Kidney glomerular epithelial cell (primary cell): Measurements from ENCODE around the gene SIGLEC9.

Experiments
- DNase-seq: peaks from one replicate; lab custom pipeline; 2025; lab: John Stamatoyannopoulos, UW

Gene SIGLEC9

GRCh38 chr19:51124729-51125128 is at the start of gene SIGLEC9:
TSS of gene SIGLEC9 (plus strand) at chr19:51124906. CDS start at chr19:51124975, 69 bp downstream.
- DNase-seq: no peak

GRCh38 chr19:51075998-51076397 is 48.7 kb upstream of the SIGLEC9 start:
- DNase-seq: no peak

DNA sequence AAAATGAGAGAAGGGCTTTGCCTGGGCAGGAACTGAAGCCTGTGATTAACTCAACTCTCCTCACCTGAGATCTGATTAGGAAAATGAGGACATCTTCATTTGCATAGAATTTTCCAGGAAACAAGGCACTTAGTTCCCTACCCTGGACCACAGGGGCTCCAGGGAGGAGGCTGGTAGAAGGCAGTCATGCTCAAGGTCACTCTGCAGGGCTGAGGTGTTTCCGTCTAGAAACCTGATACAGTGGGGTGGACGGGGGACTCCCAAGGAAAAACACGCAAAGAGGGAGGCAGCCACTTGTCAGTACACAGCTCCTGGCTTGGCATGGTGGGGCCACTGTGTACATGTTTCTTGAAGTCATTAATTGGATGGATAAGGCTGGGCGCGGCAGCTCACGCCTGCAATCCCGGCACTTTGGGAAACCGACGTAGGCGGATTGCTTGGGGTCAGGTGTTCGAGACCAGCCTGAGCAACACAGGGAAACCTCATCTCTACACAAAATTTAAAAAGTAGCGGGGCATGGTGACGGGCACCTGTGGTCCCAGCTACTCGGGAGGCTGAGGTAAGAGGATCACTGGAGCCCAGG is 48.0 kb upstream of the SIGLEC9 start:
- no peak for DNase-seq

GRCh38 chr19:51078104-51078503 is 46.6 kb upstream of the SIGLEC9 start:
- DNase-seq: no peak

DNA sequence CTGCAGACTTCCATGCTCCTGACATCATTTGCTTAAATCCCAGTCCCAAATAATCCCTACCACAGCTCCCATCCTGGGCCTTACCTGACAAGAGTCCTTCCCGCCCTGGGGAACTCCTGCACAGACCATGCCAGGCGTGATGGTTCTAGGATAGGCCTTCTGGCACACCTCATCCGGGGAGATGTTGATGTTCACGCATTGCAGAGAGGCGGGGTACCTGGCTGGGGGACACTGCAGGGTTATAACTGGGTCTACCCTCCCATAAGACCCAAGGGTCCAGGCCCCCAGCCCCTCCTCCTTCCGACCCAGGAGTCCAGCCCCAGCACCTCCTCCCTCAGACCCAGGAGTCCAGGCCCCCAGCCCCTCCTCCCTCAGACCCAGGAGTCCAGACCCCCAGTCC is 46.0 kb upstream of the SIGLEC9 start:
- no peak for DNase-seq

DNA sequence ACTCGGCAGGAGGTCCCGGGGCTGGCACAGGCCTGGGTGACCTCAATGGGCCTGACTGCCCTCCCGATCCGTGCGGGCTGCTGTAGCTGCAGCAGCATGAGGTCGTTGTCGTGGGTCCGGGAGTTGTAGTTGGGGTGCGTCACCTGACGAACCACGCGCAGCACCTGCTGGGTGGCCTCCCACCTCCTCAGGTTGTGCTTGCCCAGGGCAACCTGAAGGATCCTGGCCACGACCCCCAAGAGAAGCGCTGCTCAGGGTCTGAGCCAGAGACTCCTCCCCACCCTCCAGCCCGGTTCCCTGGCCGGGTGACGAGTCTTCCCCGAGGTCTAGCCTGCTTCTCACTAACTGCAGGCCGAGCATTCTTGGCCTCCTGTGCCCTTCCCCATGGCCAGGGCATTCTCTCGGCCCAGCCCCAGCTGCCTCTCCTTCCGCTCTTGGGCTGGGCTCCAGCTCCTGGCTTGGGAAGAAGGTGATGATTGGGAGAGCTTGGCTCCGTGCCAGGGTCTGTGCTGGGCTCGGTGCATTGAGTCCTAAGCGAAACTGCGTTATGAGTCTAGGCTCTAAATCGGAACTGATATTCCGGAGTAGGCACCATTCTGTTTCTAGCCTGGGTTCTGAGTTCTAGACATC is 45.1 kb upstream of the SIGLEC9 start:
- DNase-seq: no peak

DNA sequence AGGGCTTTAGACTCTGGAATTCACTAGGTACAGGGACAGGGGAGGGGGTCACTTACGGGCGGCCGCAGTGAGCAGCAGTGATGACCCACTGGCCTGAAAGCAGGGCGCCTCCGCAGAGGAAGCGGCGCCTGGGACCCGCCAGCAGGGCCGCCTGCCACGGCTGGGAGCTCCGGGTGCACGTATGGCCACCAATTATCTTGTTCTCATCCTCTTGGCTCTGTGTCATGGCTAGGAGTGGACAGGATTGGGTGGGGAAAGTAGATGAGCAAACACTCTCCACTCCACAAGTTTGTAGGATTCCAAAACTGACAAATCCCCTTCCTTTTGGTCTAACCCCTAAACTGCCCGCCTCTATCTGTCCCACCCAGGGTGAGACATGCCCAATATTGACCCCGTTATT is 43.2 kb upstream of the SIGLEC9 start:
- DNase-seq: no peak

- DNase-seq: no peak
These were observed 42.1 kb upstream of the SIGLEC9 start, which contains the start of gene KLK14 for GRCh38 chr19:51082611-51083010. TSS of gene KLK14 (minus strand) at chr19:51082887. CDS start at chr19:51082614, 273 bp downstream.

DNA sequence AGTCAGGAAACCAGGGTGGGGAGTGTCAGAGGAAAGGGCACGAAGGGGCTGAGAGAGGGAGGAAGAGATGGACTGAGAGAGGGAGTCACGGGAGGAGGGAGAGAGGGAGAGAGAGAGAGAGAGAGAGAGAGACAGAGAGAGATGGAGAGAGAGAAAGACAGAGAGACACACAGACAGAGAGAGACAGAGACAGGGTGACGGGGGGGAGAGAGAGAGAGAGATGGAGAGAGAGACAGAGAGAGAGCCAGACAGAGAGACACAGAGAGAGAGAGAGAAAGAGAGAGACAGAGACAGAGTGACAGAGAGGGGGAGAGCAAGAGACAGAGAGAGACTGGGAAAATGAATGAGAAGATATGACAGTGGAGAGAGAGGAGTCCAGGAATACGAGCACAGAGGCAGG is 41.5 kb upstream of the SIGLEC9 start:
- DNase-seq: no peak

GRCh38 chr19:51083783-51084182 is 40.9 kb upstream of the SIGLEC9 start:
- no peak for DNase-seq

- no peak for DNase-seq
These were observed 40.2 kb upstream of the SIGLEC9 start for GRCh38 chr19:51084505-51084904.

- DNase-seq: no peak
These were observed 38.4 kb upstream of the SIGLEC9 start for GRCh38 chr19:51086153-51086850.

- DNase-seq: no peak
These were observed 34.9 kb upstream of the SIGLEC9 start for GRCh38 chr19:51089786-51090185.

- DNase-seq: no peak
These were observed 34.2 kb upstream of the SIGLEC9 start for GRCh38 chr19:51090471-51090870.

- no peak for DNase-seq
These were observed 33.6 kb upstream of the SIGLEC9 start for GRCh38 chr19:51091126-51091525.

DNA sequence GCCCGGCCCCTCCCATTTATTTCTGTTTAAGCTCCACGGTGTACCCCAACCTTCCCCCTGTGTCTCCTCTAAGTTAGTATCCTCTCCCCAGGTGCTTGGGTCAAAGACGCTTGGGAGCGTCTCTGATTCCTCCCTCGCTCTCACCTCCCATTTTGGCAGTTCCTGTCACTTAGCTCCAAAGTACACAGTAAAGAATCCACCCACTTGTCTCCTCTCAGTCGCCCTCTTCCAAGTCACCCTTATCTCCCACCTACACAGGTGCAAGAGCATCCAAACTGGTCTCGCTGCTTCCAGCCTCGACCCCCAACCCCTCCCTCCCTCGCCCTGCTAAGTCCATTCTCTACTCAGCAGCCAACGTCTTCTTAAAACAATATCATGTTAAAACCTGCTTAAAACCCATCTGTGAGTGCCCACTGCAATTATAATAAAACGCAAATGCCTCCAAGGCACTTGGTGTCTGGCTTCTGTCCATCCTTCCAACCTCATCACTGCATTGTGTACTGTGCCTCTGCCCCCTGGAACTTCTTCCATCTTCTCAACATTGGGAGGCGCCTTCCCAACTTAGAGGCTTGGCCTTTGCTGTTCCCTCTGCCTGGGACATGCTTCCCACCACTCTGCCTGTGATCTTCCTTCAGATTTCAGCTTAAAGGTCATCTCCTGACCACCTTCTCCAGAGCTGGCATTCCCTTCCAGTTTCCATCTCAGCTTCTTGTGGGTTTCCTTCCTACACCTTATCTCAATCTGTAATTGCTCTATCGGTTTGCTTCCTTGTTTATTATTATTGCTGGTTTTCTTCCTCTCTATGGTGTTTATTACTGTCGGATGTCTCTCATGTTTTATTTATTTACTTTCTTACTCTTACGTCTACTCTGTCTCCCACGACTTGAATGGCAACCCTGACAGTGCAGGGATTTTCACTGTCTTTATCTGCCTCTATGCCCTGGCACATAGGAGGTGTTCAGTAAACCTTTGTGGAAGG is 32.5 kb upstream of the SIGLEC9 start:
- DNase-seq: no peak

- DNase-seq: no peak
These were observed 31.6 kb upstream of the SIGLEC9 start for GRCh38 chr19:51093101-51093500.

GRCh38 chr19:51093510-51094345 is 31.0 kb upstream of the SIGLEC9 start:
- DNase-seq: no peak

GRCh38 chr19:51094696-51095279 is 29.9 kb upstream of the SIGLEC9 start:
- no peak for DNase-seq

GRCh38 chr19:51096473-51097165 is 28.1 kb upstream of the SIGLEC9 start:
- DNase-seq: no peak
